ENCODE data around the gene JARID2.

Gene JARID2

GRCh38 chr6:15489261-15489962 lies 243.5 kb downstream of the JARID2 start:
- Histone ChIP-seq H3K27ac (ENCODE audit: low read depth, low read length, poor library complexity, severe bottlenecking) (no peak overlapping the region), H3K4me1 (ENCODE audit: insufficient read depth, low read length, severe bottlenecking) (no peaks in the 10 kb centered on the region), H3K27me3 (ENCODE audit: insufficient read depth, low read length) (no peaks in the 10 kb centered on the region), H3K9me3 (ENCODE audit: low read length) (no peaks in the 10 kb centered on the region), H3K4me3 (ENCODE audit: low read depth, low read length, poor library complexity, severe bottlenecking) (no peak overlapping the region), H3K36me3 (ENCODE audit: insufficient read depth, low read length) (no peaks in the 10 kb centered on the region), H3K9ac (ENCODE audit: low read length) (no peak overlapping the region), H3F3A (ENCODE audit: insufficient read depth, low read length) (no peaks in the 10 kb centered on the region), H4K20me1 (ENCODE audit: insufficient read depth, low read length) (no peaks in the 10 kb centered on the region), H2AFZ (ENCODE audit: low read length) (no peak overlapping the region), H3K4me2 (ENCODE audit: low read length) (no peak overlapping the region), H3K9me2 (ENCODE audit: low read depth, low read length) (no peaks in the 10 kb centered on the region), H3K79me2 (ENCODE audit: insufficient read depth, low read length) (no peaks in the 10 kb centered on the region)
- no peak for TF ChIP-seq CTCF (IDR thresholded peaks at IDR 0.05; ENCODE audit: low read length)
- TF ChIP-seq EZH2 (IDR thresholded peaks at IDR 0.05; ENCODE audit: borderline replicate concordance, low read length) = no peak

- H3K36me3 ChIP-seq (ENCODE audit: insufficient read depth, low read length) = no peaks in the 10 kb centered on the region
- no peak overlapping the region for H3K4me3 ChIP-seq (ENCODE audit: low read depth, low read length, poor library complexity, severe bottlenecking)
- no peaks in the 10 kb centered on the region for H3K27me3 ChIP-seq (ENCODE audit: insufficient read depth, low read length)
- no peaks in the 10 kb centered on the region for H3K9me2 ChIP-seq (ENCODE audit: low read depth, low read length)
- no peaks in the 10 kb centered on the region for H3F3A ChIP-seq (ENCODE audit: insufficient read depth, low read length)
- H3K9me3 ChIP-seq (ENCODE audit: low read length) = no peaks in the 10 kb centered on the region
- no peak overlapping the region for H2AFZ ChIP-seq (ENCODE audit: low read length)
- H3K27ac ChIP-seq (ENCODE audit: low read depth, low read length, poor library complexity, severe bottlenecking) = no peak overlapping the region
- no peak for TF ChIP-seq EZH2 (IDR thresholded peaks at IDR 0.05; ENCODE audit: borderline replicate concordance, low read length)
- no peak for TF ChIP-seq CTCF (IDR thresholded peaks at IDR 0.05; ENCODE audit: low read length)
- H3K4me2 ChIP-seq (ENCODE audit: low read length) = no peak overlapping the region
- H3K4me1 ChIP-seq (ENCODE audit: insufficient read depth, low read length, severe bottlenecking) = no peaks in the 10 kb centered on the region
- no peak overlapping the region for H3K9ac ChIP-seq (ENCODE audit: low read length)
- no peaks in the 10 kb centered on the region for H3K79me2 ChIP-seq (ENCODE audit: insufficient read depth, low read length)
- no peaks in the 10 kb centered on the region for H4K20me1 ChIP-seq (ENCODE audit: insufficient read depth, low read length)
Observed at GRCh38 chr6:15490242-15491100, 244.6 kb downstream of the JARID2 start.

- Histone ChIP-seq H3K9me3 (ENCODE audit: low read length) (no peaks in the 10 kb centered on the region), H3K27ac (ENCODE audit: low read depth, low read length, poor library complexity, severe bottlenecking) (no peak overlapping the region), H3K9me2 (ENCODE audit: low read depth, low read length) (no peaks in the 10 kb centered on the region), H3K27me3 (ENCODE audit: insufficient read depth, low read length) (no peaks in the 10 kb centered on the region), H3K4me1 (ENCODE audit: insufficient read depth, low read length, severe bottlenecking) (no peaks in the 10 kb centered on the region), H3K4me2 (ENCODE audit: low read length) (no peak overlapping the region; the same call in 1 of the 2 replicates), H3K36me3 (ENCODE audit: insufficient read depth, low read length) (no peaks in the 10 kb centered on the region), H4K20me1 (ENCODE audit: insufficient read depth, low read length) (no peaks in the 10 kb centered on the region), H3K79me2 (ENCODE audit: insufficient read depth, low read length) (no peaks in the 10 kb centered on the region), H3K4me3 (ENCODE audit: low read depth, low read length, poor library complexity, severe bottlenecking) (no peak overlapping the region), H3K9ac (ENCODE audit: low read length) (no peak overlapping the region), H2AFZ (ENCODE audit: low read length) (no peak overlapping the region), H3F3A (ENCODE audit: insufficient read depth, low read length) (no peaks in the 10 kb centered on the region)
- TF ChIP-seq CTCF (IDR thresholded peaks at IDR 0.05; ENCODE audit: low read length) (peak; percentile 96), EZH2 (IDR thresholded peaks at IDR 0.05; ENCODE audit: borderline replicate concordance, low read length) (no peak)
Observed at GRCh38 chr6:15491255-15491985, 245.6 kb downstream of the JARID2 start.

Measured in OCI-LY1 (cell line).